DND-41 (cell line): Measurements from ENCODE around the gene ZNF860.

Source experiments
- ATAC-seq: fragments of 200-7000 bp; cut with Tn5 transposase; 3 replicates; pipeline ENCODE4 v1.9.1; 2021; ENCODE audit warnings: low read depth; ENCODE audit not compliant: insufficient read depth
- DNase-seq: peaks from one replicate; pipeline ENCODE4 v3.0.0-alpha.2; 2020
- H2AFZ ChIP-seq: 2 replicates; pipeline ENCODE4 v1.6.0; 2012; ENCODE audit warnings: low read depth, low read length
- H3K27ac ChIP-seq: 2 replicates; pipeline ENCODE4 v1.5.1; 2012; ENCODE audit warnings: low read length, inconsistent platforms
- H3K27me3 ChIP-seq: fragments of 200-600 bp; sonication (generic); 2 replicates; pipeline ENCODE4 v1.6.0; 2012; ENCODE audit warnings: low read length, mild to moderate bottlenecking, inconsistent platforms; ENCODE audit not compliant: insufficient read depth, poor library complexity
- H3K36me3 ChIP-seq: 2 replicates; pipeline ENCODE4 v1.5.1; 2012; ENCODE audit warnings: low read length, inconsistent platforms; ENCODE audit not compliant: insufficient read depth
- H3K4me1 ChIP-seq: 2 replicates; pipeline ENCODE4 v1.5.1; 2012; ENCODE audit warnings: mild to moderate bottlenecking, low read length; ENCODE audit not compliant: insufficient read depth
- H3K4me2 ChIP-seq: 2 replicates; pipeline ENCODE4 v1.6.0; 2012; ENCODE audit warnings: mild to moderate bottlenecking, moderate library complexity, low read length, inconsistent platforms; ENCODE audit not compliant: insufficient read depth
- H3K4me3 ChIP-seq, 2 experiments: fragments of 200-600 bp in 1 of 2; shearing (Covaris generic) in 1 of 2; 2 replicates each; pipeline ENCODE4 v1.5.1; 2012 to 2016; ENCODE audit warnings: inconsistent platforms in 2 of 2, low read length in 2 of 2, mild to moderate bottlenecking in 2 of 2, low read depth in 1 of 2, moderate library complexity in 1 of 2
- H3K79me2 ChIP-seq: 2 replicates; pipeline ENCODE4 v1.6.0; 2012; ENCODE audit warnings: low read length, inconsistent platforms; ENCODE audit not compliant: insufficient read depth
- H3K9ac ChIP-seq: 2 replicates; pipeline ENCODE4 v1.6.0; 2012; ENCODE audit warnings: low read depth, mild to moderate bottlenecking, inconsistent platforms, low read length, moderate library complexity
- H3K9me3 ChIP-seq: 2 replicates; pipeline ENCODE4 v1.5.1; 2012; ENCODE audit warnings: low read length, moderate library complexity, mild to moderate bottlenecking, inconsistent platforms; ENCODE audit not compliant: insufficient read depth, severe bottlenecking
- H4K20me1 ChIP-seq: 2 replicates; pipeline ENCODE4 v1.6.0; 2012; ENCODE audit warnings: low read length; ENCODE audit not compliant: insufficient read depth
- CTCF ChIP-seq: IDR thresholded peaks from 2 replicates; pipeline ENCODE4 v1.5.1; 2012; ENCODE audit warnings: borderline replicate concordance, low read length, moderate library complexity, mild to moderate bottlenecking; ENCODE audit not compliant: poor library complexity, severe bottlenecking; ENCODE audit errors: extremely low read depth
- EZH2 ChIP-seq: IDR thresholded peaks from 3 replicates; pipeline ENCODE4 v1.6.1; 2012; ENCODE audit warnings: borderline replicate concordance, low read depth, mild to moderate bottlenecking, moderate library complexity, low read length, inconsistent platforms; ENCODE audit not compliant: severe bottlenecking

ZNF860 gene

GRCh38 chr3:32003380-32003779 lies 21.8 kb downstream of the ZNF860 start:
- Histone ChIP-seq H3K36me3 (no peaks in the 10 kb centered on the region), H3K79me2 (no peaks in the 10 kb centered on the region), H3K4me1 (no peaks in the 10 kb centered on the region), H3K9me3 (peaks cover 2% of the 10 kb centered on the region), H2AFZ (no peak overlapping the region), H3K4me3 (no peak overlapping the region), H3K27me3 (no peaks in the 10 kb centered on the region), H3K27ac (no peak overlapping the region), H3K4me2 (no peak overlapping the region), H4K20me1 (no peaks in the 10 kb centered on the region), H3K9ac (no peak overlapping the region)
- no peak for ATAC-seq
- no peak for TF ChIP-seq CTCF
- no peak for TF ChIP-seq EZH2
- no peak for DNase-seq

GRCh38 chr3:32004113-32004765 lies 22.7 kb downstream of the ZNF860 start:
- no peaks in the 10 kb centered on the region for H3K27me3 ChIP-seq
- no peaks in the 10 kb centered on the region for H4K20me1 ChIP-seq
- H2AFZ ChIP-seq = no peak overlapping the region
- H3K4me3 ChIP-seq = no peak overlapping the region
- no peak overlapping the region for H3K4me2 ChIP-seq
- no peaks in the 10 kb centered on the region for H3K36me3 ChIP-seq
- DNase-seq (no peak), ATAC-seq (no peak)
- no peaks in the 10 kb centered on the region for H3K9me3 ChIP-seq
- H3K79me2 ChIP-seq = no peaks in the 10 kb centered on the region
- H3K27ac ChIP-seq = no peak overlapping the region
- H3K9ac ChIP-seq = no peak overlapping the region
- H3K4me1 ChIP-seq = no peaks in the 10 kb centered on the region
- TF ChIP-seq CTCF = peak; percentile 19
- TF ChIP-seq EZH2 = no peak

- no peak overlapping the region for H2AFZ ChIP-seq
- H3K4me2 ChIP-seq = no peak overlapping the region
- no peak overlapping the region for H3K4me3 ChIP-seq
- no peaks in the 10 kb centered on the region for H3K9me3 ChIP-seq
- no peaks in the 10 kb centered on the region for H3K36me3 ChIP-seq
- ATAC-seq (no peak), DNase-seq (no peak)
- H4K20me1 ChIP-seq = no peaks in the 10 kb centered on the region
- peaks cover 4% of the 10 kb centered on the region; the same call in 1 of the 2 replicates for H3K4me1 ChIP-seq
- H3K9ac ChIP-seq = no peak overlapping the region
- H3K27ac ChIP-seq = no peak overlapping the region
- TF ChIP-seq EZH2 (no peak), CTCF (no peak)
- H3K27me3 ChIP-seq = no peaks in the 10 kb centered on the region
- no peaks in the 10 kb centered on the region for H3K79me2 ChIP-seq
Observed at GRCh38 chr3:32009101-32009500, 27.6 kb downstream of the ZNF860 start.
